Stimulated activated CD8-positive, alpha-beta memory T cell treated with anti-CD3 and anti-CD28 coated beads, Interleukin-12 subunit alpha, Interleukin-12 subunit beta, amount 100 ng/mL, for 24 hours (primary cell): ENCODE results near the gene MPRIP.

Experiments
- DNase-seq: peaks from one replicate; pipeline ENCODE4 v3.0.0-alpha.2; 2020; ENCODE audit errors: extremely low read depth

MPRIP gene

GRCh38 chr17:17028059-17028877 is 14.0 kb upstream of the MPRIP start:
- no peak for DNase-seq

GRCh38 chr17:17028878-17029535 is 13.2 kb upstream of the MPRIP start:
- no peak for DNase-seq

GRCh38 chr17:17029938-17030337 is 12.3 kb upstream of the MPRIP start:
- DNase-seq: no peak

GRCh38 chr17:17030515-17031211 is 11.6 kb upstream of the MPRIP start:
- no peak for DNase-seq

GRCh38 chr17:17032131-17032692 is 10.0 kb upstream of the MPRIP start:
- no peak for DNase-seq

GRCh38 chr17:17033466-17033865 is 8.8 kb upstream of the MPRIP start:
- DNase-seq: no peak

GRCh38 chr17:17034026-17034425 is 8.2 kb upstream of the MPRIP start:
- no peak for DNase-seq

GRCh38 chr17:17034496-17035075 is 7.7 kb upstream of the MPRIP start:
- DNase-seq: no peak

- no peak for DNase-seq
Measured at GRCh38 chr17:17035490-17035889, 6.8 kb upstream of the MPRIP start.

- no peak for DNase-seq
Measured at GRCh38 chr17:17035920-17036523, 6.2 kb upstream of the MPRIP start.

GRCh38 chr17:17036524-17036998 is 5.7 kb upstream of the MPRIP start:
- no peak for DNase-seq

GRCh38 chr17:17039911-17040310 is 2.3 kb upstream of the MPRIP start:
- DNase-seq: no peak

- DNase-seq: no peak
Measured at GRCh38 chr17:17041018-17041521, 1.2 kb upstream of the MPRIP start.

- peak; percentile 94 for DNase-seq
Measured at GRCh38 chr17:17041571-17042383, 480 bp upstream of the MPRIP start.

- DNase-seq: no peak
Measured at GRCh38 chr17:17042851-17043460, 699 bp downstream of the MPRIP start.

GRCh38 chr17:17043461-17044271 is 1.4 kb downstream of the MPRIP start:
- DNase-seq: no peak

GRCh38 chr17:17044846-17045561 is 2.7 kb downstream of the MPRIP start:
- DNase-seq: no peak

GRCh38 chr17:17048106-17048505 is 5.8 kb downstream of the MPRIP start:
- no peak for DNase-seq
